GM19035 (cell line): ENCODE results near the gene CATSPERZ.

Experiments used
- ATAC-seq: cut with Tn5 transposase; IDR thresholded peaks from one replicate; pipeline ENCODE4 v1.9.1; 2021; ENCODE audit not compliant: unreplicated experiment

The CATSPERZ gene

GRCh38 chr11:64263947-64264317 is 36.2 kb upstream of the CATSPERZ start:
- no peak for ATAC-seq

GRCh38 chr11:64264371-64264852 is 35.7 kb upstream of the CATSPERZ start:
- no peak for ATAC-seq

DNA sequence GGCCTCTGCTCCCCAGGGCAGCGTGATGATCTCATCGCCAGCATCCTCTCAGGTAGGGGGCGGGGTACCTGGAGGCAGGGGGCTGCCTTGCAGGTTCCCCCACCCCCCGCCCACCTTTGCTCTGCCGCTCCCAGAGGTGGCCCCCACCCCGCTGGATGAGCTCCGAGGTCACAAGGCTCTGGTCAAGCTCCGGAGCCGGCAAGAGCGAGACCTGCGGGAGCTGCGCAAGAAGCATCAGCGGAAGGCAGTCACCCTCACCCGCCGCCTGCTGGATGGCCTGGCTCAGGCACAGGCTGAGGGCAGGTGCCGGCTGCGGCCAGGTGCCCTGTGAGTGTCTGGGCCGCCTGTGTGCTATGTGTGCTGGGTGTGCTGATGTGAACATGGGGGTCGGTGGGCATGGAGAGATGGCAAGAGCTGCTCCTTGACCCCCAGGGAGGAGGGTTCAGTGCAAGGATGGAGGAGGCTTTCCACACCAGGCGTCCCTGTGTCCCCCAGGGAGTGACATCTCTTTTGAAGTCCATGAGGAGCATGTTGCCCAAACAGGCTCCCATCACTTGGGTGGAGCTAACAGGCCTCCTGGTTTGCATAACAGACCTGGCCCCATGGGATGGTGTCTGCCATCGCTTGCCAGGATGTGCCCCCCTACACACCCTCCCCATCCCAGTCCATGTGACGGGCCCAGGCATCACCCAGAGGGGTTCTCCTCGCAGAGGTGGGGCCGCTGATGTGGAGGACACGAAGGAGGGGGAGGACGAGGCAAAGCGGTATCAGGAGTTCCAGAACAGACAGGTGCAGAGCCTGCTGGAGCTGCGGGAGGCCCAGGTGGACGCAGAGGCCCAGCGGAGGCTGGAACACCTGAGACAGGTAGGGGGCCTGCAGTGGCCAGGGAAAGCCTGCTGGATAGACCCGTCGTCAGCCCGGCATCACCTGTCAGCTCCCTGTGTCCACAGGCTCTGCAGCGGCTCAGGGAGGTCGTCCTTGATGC is 34.7 kb upstream of the CATSPERZ start:
- ATAC-seq: no peak

DNA sequence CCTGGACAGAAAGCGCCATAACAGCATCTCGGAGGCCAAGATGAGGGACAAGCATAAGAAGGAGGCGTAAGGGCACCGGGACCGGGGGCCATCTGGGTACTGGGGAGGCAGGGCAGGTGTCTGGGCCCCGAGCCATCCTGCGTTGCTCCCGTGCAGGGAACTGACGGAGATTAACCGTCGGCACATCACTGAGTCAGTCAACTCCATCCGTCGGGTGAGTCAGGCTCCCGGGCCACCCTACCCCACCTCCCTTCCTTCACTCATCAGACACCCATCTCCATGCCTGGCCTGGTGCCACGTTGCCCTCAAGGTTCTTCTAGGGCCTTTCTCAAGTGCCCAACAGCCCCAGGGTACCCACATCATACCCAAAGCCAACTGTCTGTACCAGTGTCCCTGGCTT is 33.8 kb upstream of the CATSPERZ start:
- ATAC-seq: no peak

DNA sequence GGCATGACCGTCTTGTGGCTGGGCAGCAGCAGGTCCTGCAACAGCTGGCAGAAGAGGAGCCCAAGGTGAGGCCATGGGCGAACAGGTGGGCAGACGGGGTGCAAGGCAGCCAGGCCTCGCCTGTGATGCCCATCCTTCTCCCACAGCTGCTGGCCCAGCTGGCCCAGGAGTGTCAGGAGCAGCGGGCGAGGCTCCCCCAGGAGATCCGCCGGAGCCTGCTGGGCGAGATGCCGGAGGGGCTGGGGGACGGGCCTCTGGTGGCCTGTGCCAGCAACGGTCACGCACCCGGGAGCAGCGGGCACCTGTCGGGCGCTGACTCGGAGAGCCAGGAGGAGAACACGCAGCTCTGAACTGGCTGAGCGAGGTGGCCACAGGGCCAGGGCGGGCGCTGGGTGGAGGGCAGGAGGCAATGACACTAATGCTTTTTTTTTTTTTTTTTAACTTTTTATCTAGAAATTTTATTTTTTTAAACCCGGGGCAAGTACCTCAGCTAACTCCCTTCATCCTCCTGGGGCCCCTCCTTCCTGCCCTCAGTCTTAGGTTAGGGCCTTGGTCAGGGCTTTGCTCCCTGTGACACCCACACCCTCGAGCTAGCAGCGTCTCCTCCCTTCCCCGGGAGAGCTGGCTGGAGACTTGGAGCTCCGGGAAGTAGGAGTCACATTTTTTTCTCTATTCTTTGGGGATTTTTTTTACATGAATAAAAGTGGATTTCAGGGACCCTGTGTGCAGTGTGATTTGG is 32.8 kb upstream of the CATSPERZ start:
- no peak for ATAC-seq

DNA sequence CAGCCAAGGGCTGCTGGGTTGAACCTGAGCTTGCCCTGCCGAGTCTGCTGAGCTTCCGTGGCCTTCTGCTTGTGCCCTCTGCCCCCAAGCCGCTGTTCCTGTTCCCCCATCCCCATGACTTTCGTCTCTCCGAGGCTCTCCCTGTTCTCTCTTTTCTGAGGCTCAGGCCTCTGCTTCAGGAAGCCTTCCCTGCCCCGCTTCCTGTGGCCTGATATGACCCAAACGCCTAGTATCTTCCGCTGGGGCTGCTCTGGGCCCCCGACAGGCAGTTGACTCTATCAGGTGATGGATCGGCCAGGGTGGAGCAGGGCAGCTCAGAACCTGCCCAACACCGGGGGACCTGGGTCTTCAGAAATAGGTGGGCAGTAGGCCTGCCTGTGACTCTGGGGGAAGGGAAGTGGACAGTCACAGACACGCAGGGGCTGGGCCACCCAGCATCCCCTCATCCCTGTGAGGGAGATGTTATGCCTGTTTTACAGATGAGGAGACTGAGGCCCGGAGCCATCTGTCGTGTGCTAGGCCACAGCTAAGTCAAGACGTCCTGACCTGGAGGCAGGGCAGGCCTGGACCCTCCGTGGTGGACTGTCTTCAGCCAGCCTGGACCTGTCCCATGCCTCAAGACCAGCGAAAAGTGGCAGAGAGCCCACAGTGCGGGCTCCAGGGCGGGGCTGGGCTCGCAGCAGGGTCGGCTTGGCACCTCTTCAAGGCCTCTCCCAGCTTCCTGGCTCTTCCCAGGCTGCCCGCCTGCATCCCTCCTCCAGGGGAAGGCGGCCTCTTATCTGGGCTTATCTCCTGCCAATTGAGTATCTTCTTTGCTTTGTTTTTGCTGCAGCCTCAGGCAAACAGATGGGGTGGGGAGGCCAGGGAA is 31.9 kb upstream of the CATSPERZ start:
- ATAC-seq: no peak

GRCh38 chr11:64268893-64269539 is 31.1 kb upstream of the CATSPERZ start:
- peak; percentile 21 for ATAC-seq

DNA sequence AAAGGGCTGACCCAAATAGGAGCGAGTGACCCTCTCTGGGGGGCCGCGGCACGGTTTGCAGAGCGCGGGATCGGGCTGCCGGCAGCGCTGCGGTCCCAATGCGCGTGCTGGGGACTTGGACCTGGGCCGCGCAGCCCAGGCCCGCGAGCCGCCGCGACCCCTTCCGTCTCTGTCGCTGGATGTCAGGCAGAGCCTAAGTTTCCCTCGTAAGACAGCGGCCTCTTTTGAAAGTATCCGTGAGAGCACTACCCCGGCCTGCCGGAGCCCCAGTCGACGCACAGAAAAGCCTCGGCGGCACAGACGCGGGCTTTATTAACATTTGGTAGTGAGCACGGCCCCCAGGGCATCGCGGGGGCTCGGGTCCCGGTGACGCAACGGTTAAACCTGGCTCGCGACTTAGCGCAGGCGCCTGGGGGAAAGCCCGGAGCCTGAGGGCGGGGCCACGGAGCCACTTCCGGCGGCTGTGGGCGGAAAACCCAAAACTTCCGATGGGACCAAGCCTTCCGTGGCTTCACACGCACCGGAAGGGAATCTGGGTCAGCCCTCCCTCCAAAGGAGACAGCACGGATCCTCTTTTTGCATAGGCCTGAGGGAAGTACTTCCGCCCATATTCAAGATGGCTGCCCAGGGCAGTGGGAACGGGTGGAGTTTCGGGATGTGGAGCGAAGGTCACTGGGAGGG is 30.5 kb upstream of the CATSPERZ start:
- ATAC-seq: peak; percentile 70

GRCh38 chr11:64275031-64275800 is 24.9 kb upstream of the CATSPERZ start:
- no peak for ATAC-seq

DNA sequence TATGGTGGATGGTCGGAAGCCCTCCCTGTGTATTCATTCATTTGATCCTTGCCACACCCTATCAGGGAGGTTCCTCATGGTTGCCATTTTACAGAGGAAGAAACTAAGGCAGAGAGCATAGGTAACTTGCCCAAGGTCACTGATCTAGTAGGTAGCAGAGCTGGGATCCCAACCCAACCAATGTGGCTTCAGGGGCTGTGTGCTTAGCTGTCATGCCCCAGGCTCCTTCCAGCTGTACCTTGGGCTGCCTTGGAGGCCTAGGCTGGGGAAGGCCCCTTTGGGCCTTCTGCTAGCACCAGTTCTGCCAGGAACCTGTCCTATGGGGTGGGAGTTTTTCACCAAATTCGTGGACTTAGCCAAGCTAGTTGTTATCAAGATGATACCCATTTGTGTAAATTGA is 24.3 kb upstream of the CATSPERZ start:
- ATAC-seq: no peak

DNA sequence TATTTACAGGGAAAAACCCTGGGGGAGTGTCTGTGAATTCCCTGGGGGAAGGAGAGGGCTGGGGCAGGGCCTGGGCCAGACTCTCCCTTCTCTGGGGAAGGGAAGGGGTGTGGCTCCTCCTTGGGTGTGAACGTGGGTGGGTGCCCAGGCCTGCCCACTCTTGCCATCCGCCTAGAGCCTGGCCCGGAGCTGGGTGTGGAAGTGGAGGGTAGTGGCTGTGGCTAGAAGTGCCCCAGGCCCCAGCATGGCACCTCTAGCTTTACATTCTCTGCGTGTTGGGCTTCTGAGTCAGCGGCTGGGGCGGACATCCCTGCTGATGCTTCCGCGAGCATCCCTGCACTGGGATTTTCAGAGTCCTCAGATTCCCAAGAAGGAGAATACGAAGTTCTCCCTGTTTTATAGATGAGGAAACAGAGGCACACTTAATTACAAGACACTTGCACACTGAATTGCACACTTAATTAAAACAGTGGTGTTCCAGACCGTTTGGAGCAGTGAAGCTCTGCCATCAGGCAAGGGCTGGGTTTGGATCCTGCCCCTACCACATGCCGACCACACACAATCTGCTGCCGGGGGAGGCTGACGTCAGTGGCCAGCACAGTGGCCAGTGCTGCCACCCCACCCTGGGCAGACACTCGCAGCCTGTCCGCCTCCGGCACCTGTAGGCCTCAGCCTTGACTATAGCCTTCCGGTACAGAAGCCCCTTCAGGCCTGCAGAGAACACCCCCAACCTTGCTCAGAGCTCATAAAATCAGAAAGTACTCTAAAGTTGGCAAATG is 23.3 kb upstream of the CATSPERZ start:
- ATAC-seq: no peak

- ATAC-seq: no peak
Observed at GRCh38 chr11:64278576-64279190, 21.5 kb upstream of the CATSPERZ start.

- no peak for ATAC-seq
Observed at GRCh38 chr11:64281957-64282770, 18.0 kb upstream of the CATSPERZ start.

DNA sequence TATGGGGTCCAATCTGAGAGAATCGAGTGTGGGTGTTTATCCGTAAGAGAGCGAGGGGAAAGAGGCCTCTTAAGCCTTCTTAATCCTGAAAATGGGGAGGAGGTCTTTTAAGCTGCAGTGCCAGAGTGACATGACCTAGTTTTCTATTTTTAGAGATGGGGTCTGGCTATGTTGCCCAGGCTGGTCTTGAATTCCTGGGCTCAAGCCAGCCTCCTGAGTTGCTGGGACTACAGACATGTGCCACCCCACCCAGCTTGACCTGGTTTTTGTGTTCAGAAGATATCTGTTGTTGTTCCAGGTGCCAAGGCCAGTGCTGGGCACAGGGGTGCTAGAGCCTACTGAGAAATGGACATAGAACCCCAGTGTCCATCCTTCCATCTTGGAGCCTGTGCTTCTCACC is 17.1 kb upstream of the CATSPERZ start:
- ATAC-seq: no peak

- ATAC-seq: peak; percentile 69
Observed at GRCh38 chr11:64284048-64284961, 15.9 kb upstream of the CATSPERZ start, which contains the start of gene BAD. BAD (minus strand) TSS chr11:64284665; CDS start chr11:64284368, 297 bp downstream.
